ENCODE data around the gene C10orf143.

- TF ChIP-seq POLR2A (IDR thresholded peaks at IDR 0.05) (no peak), CTCF (IDR thresholded peaks at IDR 0.05) (no peak), POLR2AphosphoS5 (IDR thresholded peaks at IDR 0.05) (no peak)
Observed at GRCh38 chr10:130045091-130045652, 65.5 kb downstream of the C10orf143 start.

Measured in stomach (tissue), 4 donors.